Adipocyte (in vitro differentiated cells): ENCODE results near the gene CRIP1.

Experiments used
- DNase-seq: peaks from one replicate; pipeline ENCODE4 v3.0.0-alpha.2; 2015; ENCODE audit warnings: low read depth
- H3K27me3 ChIP-seq: replicated peaks from 2 replicates; pipeline ENCODE4 v1.7.0; 2013; ENCODE audit warnings: mild to moderate bottlenecking, low read length, moderate library complexity; ENCODE audit not compliant: control insufficient read depth, insufficient read depth
- H3K36me3 ChIP-seq: 2 replicates; pipeline ENCODE4 v1.7.0; 2013; ENCODE audit warnings: low read length, mild to moderate bottlenecking, moderate library complexity; ENCODE audit not compliant: control insufficient read depth, insufficient read depth, severe bottlenecking
- H3K4me1 ChIP-seq: 2 replicates; pipeline ENCODE4 v1.7.0; 2013; ENCODE audit warnings: mild to moderate bottlenecking, low read length, moderate library complexity; ENCODE audit not compliant: control insufficient read depth, insufficient read depth
- H3K4me3 ChIP-seq: 2 replicates; pipeline ENCODE4 v1.7.0; 2013; ENCODE audit warnings: mild to moderate bottlenecking, low read length, moderate library complexity
- H3K9ac ChIP-seq: 2 replicates; pipeline ENCODE4 v1.7.0; 2013; ENCODE audit warnings: mild to moderate bottlenecking, low read length, moderate library complexity
- H3K9me3 ChIP-seq: 2 replicates; pipeline ENCODE4 v1.7.0; 2013; ENCODE audit warnings: mild to moderate bottlenecking, low read length, moderate library complexity; ENCODE audit not compliant: control insufficient read depth

The CRIP1 gene

DNA sequence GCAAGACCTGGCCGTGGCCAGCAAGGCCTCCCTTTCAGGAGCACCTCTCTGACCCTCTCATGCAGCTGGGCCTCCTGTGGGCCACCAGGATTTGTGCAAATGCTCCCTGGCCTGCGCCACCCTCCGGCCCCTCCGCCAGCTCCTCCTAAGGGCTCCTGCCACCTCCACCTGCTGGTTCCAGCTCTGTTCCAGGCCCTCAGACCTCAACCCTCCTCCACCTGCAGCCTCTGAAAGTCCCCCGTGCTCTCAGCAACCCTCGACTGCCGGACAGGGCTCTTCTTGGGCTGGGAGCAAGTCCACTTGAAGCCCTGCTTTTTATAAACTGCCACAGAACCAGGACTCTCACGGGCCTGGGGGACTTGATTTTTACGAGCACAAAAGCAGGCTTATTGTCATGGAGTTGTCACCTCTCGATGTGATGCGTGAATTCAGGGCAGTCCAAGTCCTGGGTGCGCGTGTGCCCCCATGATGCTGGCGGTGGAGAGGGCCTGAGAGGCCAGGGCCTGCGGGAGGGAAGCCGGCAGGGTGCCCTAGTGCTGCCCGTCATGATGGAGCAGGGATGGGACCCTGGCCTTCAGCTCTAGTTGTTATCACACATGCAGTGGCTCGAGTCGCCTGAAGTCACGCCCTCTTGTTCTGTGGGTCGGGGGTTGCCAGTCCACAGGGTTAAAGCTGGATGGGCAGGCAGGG is 13.5 kb downstream of the CRIP1 start:
- Histone ChIP-seq H3K9ac (no peak overlapping the region), H3K4me3 (no peak overlapping the region), H3K36me3 (no peaks in the 10 kb centered on the region), H3K4me1 (no peaks in the 10 kb centered on the region), H3K9me3 (no peaks in the 10 kb centered on the region), H3K27me3 (no peaks in the 10 kb centered on the region)
- no peak for DNase-seq

DNA sequence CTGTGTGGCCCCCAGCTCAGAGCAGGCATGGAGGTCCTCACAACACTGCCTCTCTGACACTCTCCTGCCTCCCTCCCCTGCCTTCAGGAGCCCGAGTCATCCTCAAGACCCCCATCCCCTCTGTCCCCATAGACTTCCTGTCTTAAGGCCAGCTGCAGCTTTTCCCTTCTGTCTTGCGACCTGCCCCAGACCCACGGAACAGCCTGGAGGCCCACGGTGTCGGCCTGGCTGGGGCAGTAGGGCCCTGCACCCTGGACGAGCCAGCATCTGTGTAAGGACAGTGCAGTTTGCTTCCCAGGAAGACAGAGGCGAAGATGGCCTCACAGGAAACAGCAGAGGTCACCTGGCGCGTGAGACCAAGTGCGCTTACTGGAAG is 14.0 kb downstream of the CRIP1 start:
- no peak overlapping the region for H3K4me3 ChIP-seq
- no peaks in the 10 kb centered on the region for H3K27me3 ChIP-seq
- H3K9ac ChIP-seq, result no peak overlapping the region
- no peaks in the 10 kb centered on the region for H3K9me3 ChIP-seq
- no peaks in the 10 kb centered on the region for H3K4me1 ChIP-seq
- no peak for DNase-seq
- H3K36me3 ChIP-seq, result no peaks in the 10 kb centered on the region

DNA sequence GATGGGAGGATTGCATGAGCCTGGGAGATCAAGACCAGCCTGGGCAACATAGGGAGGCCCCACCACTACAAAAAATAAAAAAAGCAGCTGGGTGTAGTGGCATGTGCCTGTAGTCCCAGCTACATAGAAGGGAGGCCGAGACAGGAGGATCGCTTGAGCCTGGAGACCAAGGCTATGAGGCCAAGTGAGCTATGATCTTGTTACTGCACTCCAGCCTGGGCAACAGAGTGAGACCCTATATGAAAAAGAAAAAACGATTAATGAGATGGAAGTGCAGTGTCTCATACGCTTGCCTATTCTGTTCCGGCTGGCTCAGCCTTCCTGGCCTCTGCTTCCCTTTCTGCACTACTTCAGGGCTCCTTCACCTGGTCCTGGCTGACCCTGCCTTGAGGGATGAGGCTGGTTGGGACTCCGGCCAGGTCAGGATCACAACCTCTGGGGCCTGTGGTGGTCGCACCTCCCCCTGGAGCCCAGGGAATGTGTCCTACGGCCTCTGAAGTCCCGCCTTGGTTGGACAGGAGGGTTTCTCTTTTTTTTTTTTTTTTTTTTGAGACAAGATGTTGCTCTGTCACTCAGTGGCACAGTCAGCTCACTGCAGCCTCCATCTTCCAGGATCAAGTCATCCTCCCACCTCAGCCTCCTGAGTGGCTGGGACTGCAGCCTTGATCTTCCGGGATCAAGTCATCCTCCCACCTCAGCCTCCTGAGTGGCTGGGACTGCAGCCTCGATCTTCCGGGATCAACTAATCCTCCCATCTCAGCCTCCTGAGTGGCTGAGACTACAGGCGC is 15.0 kb downstream of the CRIP1 start:
- H3K9me3 ChIP-seq, result no peaks in the 10 kb centered on the region
- H3K36me3 ChIP-seq, result no peaks in the 10 kb centered on the region
- DNase-seq, result no peak
- no peak overlapping the region for H3K4me3 ChIP-seq
- no peaks in the 10 kb centered on the region for H3K4me1 ChIP-seq
- no peaks in the 10 kb centered on the region for H3K27me3 ChIP-seq
- no peak overlapping the region for H3K9ac ChIP-seq

DNA sequence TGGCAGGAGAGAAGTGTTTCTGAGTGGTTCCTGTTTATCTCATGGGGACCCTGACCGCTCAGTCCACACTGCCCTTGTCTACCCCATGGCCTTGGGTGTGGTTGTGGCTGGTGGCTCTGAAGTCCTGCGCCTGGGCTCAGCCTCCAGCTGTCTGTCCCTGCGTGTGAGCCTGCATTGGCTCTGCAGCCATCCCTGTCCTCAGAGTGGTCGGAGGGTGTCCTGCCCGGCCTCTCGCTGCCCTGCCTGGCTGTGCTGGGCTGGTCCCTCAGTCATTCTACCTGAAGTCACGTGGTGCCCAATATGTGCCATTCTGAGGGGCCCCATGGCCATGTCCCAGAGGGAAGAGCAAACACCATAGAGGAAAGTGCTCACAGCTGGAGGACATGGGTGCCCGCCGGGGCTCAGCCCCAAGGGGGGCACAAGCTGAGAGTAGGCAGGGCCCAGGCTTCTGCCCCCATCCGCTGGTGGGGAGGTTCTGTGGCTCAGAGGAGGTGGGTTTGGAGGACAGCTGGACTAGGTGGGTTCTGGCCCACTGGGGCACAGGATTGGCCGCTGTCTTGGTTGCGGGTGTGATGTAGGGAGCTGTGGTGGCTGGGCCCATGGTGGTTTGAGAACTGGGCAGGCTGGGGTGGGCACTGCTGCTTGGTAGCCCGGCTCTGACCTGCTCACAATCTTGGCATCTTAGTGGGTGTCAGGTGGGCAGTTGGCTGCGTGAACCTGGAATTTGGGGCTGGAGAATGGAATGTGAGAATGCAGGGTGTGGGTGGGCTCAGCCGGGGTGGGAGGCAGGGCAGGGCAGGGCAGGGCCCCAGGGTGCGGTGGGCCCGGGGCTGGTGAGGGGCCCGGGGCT is 16.0 kb downstream of the CRIP1 start:
- Histone ChIP-seq H3K9ac (no peak overlapping the region), H3K9me3 (no peaks in the 10 kb centered on the region), H3K36me3 (no peaks in the 10 kb centered on the region), H3K4me3 (no peak overlapping the region), H3K4me1 (no peaks in the 10 kb centered on the region), H3K27me3 (peaks cover 6% of the 10 kb centered on the region)
- no peak for DNase-seq

DNA sequence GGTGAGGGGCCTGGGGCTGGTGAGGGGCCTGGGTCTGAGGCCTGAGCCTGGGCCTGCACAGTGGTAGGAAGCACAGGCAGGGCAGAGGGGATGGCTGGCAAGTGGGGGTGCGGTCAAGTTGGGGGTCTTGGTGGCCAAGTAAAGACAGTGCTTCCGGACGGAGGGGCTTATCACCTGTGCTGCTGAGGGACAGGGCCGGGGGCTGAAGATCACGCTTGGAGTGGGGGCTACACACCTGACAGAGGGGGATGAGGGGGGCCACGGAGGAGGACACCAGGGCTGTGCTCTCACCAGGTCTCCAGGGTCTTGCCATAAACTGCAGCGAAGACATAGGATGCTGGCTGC is 16.6 kb downstream of the CRIP1 start:
- Histone ChIP-seq H3K36me3 (no peaks in the 10 kb centered on the region), H3K4me3 (no peak overlapping the region), H3K9ac (no peak overlapping the region), H3K9me3 (no peaks in the 10 kb centered on the region), H3K27me3 (peaks cover 12% of the 10 kb centered on the region), H3K4me1 (no peaks in the 10 kb centered on the region)
- no peak for DNase-seq

DNA sequence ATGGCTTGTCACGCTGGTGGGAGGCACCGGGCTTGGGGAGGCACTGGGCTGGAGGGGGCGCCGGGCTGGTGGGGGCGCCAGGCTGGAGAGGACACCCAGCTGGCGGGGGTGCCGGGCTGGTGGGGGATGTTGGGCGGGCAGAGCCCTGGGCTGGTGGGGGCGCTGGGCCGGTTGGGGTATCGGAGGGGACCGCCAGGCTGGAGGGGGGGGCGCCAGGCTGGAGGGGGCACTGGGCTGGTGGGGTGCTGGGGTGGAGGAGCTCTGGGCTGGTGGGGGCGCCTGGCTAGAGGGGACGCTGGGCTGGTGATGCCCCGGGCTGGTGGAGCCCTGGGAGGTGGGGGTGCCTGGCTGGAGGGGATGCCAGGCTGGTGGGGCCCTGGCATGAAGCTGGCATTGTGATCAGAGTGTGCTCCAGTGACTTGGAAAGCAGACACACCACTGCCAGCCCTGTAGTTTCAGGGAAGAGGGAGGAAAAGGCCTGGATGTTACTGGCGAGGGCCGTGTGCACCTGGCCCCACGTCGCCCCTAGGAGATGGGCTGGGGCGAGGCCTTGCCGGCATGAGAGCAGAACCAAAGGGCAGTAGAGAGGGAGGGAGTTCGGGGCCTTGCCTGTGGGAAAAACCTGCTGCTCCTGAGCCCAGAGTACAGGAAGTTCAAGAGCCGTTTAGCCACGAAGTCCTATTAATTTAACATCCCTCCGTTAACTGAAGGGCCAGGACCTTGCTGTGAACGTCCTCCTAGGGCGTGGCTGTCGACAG is 17.4 kb downstream of the CRIP1 start:
- no peaks in the 10 kb centered on the region for H3K4me1 ChIP-seq
- DNase-seq, result no peak
- H3K9me3 ChIP-seq, result no peaks in the 10 kb centered on the region
- H3K9ac ChIP-seq, result no peak overlapping the region
- no peaks in the 10 kb centered on the region for H3K36me3 ChIP-seq
- H3K4me3 ChIP-seq, result no peak overlapping the region
- peaks cover 19% of the 10 kb centered on the region for H3K27me3 ChIP-seq

DNA sequence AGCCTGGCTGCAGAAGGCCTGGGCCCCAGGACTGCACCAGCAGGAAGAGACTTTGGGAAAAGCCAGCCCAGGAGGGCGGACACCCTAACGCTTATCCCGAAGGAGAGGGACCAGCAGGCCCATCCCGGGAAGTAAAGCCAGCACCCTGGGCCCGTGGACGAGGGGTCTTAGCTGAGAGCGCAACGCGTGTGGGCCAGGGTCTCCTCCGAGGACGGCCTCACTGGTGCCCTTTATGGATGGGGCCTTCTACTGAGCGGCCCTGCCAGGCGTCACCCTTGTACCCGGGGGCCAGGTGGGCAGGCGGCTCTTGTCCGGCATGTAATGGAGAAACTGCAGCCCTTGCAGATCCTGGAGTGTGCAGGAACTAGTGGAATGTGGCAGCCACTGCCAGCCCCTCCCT is 18.4 kb downstream of the CRIP1 start:
- no peaks in the 10 kb centered on the region for H3K9me3 ChIP-seq
- H3K4me3 ChIP-seq, result no peak overlapping the region
- no peaks in the 10 kb centered on the region for H3K36me3 ChIP-seq
- DNase-seq, result no peak
- H3K27me3 ChIP-seq, result peaks cover 19% of the 10 kb centered on the region
- no peak overlapping the region for H3K9ac ChIP-seq
- H3K4me1 ChIP-seq, result no peaks in the 10 kb centered on the region

DNA sequence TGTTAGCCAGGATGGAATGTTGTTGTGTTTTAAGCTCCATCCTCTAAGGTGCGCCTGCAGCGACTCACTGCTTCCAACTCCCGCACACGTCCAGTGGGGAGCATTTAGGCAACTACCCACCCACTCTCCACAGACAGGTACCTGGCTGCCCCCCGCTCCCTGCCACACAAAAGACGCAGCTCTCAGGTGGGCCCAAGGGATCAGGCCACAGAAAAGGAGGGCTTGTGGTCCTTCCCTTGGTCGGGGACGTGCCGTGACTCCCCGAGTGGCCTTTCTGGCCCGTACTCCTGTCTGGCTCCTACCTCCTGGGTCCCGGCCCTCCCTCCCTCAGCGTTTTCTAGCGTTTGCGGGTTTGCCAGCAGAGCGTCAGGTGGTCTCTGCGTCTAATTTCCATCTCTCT is 20.6 kb downstream of the CRIP1 start:
- Histone ChIP-seq H3K4me3 (no peak overlapping the region), H3K27me3 (peaks cover 35% of the 10 kb centered on the region), H3K9me3 (no peaks in the 10 kb centered on the region), H3K36me3 (no peaks in the 10 kb centered on the region), H3K4me1 (no peaks in the 10 kb centered on the region), H3K9ac (no peak overlapping the region)
- DNase-seq, result no peak

DNA sequence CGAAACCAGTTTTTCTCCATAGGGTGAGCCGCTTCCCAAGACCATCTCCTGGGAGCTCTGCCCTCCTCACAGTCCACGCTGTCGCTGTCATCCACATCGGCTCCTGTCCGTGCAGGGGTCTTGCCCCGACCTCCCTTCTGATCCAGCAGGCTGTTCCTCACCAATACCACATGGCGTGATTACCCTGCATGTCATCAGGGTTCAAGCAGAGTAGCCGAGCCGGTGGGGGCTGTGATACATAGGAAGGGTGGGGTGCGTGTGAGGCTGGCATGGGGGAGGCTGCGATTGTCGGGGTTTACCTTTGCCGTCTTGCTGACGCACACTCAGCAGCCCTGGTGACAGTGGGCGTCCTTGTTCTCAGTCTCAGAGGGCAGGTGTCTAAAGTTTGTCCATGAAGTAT is 21.4 kb downstream of the CRIP1 start:
- Histone ChIP-seq H3K27me3 (peaks cover 41% of the 10 kb centered on the region), H3K4me1 (no peaks in the 10 kb centered on the region), H3K9me3 (no peaks in the 10 kb centered on the region), H3K36me3 (no peaks in the 10 kb centered on the region), H3K4me3 (no peak overlapping the region), H3K9ac (no peak overlapping the region)
- DNase-seq, result no peak

DNA sequence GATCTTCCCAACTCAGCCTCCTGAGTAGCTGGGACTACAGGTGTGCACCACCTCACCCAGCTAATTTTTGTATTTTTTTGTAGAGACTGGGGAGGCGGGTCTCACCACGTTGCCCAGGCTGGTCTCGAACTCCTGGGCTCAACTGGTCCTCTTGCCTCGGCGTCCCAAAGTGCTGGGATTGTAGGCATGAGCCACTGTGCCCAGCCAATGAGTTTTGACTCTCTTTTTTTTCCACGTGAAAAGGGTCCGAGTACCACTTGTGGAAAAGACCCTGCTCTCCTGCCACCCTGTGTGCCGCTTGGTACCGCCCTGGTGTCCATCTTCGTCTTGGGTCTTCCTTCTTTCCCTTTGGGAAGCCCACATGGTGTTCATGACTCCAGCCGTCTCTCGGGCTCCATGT is 21.9 kb downstream of the CRIP1 start:
- Histone ChIP-seq H3K9me3 (no peaks in the 10 kb centered on the region), H3K9ac (no peak overlapping the region), H3K4me1 (no peaks in the 10 kb centered on the region), H3K36me3 (no peaks in the 10 kb centered on the region), H3K4me3 (no peak overlapping the region), H3K27me3 (peaks cover 42% of the 10 kb centered on the region)
- DNase-seq, result no peak

DNA sequence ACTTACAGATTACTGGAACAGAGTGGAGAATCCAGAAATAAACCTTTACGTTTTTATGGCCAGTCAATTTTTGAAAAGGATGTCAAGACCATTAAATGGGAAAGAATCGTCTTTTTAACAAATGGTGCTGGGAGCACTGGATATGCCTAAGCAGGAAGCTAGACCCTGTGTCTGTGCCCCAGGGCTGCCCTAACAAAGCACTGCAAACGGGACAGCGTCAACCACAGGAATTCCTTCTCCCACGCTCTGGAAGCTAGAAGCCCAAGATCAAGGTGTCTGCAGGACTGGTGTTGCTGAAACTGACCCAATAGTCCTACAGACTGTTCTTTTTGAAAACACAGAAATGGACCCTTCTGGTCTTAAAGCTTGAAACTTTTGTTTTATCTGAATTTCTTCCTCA is 30.4 kb downstream of the CRIP1 start:
- H3K27me3 ChIP-seq, result peaks cover 40% of the 10 kb centered on the region
- no peak for DNase-seq

More for the DNA sequence above, 30.4 kb downstream of the CRIP1 start:
- no peaks in the 10 kb centered on the region for H3K36me3 ChIP-seq
- no peaks in the 10 kb centered on the region for H3K4me1 ChIP-seq
- peaks cover 12% of the 10 kb centered on the region for H3K9me3 ChIP-seq
- H3K4me3 ChIP-seq, result no peak overlapping the region
- H3K9ac ChIP-seq, result no peak overlapping the region
